Fibroblast of skin of abdomen (primary cell): ENCODE measurements around the gene BRPF3.
A peak's percentile ranks its signal among the peaks of the same experiment; 100 is the strongest.

Experiments
- DNase-seq: peaks from one replicate; pipeline ENCODE4 v3.0.0-alpha.2; 2013

The BRPF3 gene

GRCh38 chr6:36232172-36232571, 35.6 kb downstream of the BRPF3 start:
- DNase-seq = no peak

GRCh38 chr6:36235309-36235708, 38.8 kb downstream of the BRPF3 start:
- no peak for DNase-seq

- no peak for DNase-seq
Observed at GRCh38 chr6:36235862-36236261, 39.3 kb downstream of the BRPF3 start.

GRCh38 chr6:36239774-36240173, 43.2 kb downstream of the BRPF3 start:
- DNase-seq = no peak

- DNase-seq = peak; percentile 56
Observed at GRCh38 chr6:36241728-36242127, 45.2 kb downstream of the BRPF3 start.

GRCh38 chr6:36242161-36242560, 45.6 kb downstream of the BRPF3 start:
- DNase-seq = no peak

GRCh38 chr6:36242626-36243025, 46.1 kb downstream of the BRPF3 start:
- no peak for DNase-seq

- DNase-seq = no peak
Observed at GRCh38 chr6:36243562-36244212, 47.1 kb downstream of the BRPF3 start.

- no peak for DNase-seq
Observed at GRCh38 chr6:36244641-36245280, 48.2 kb downstream of the BRPF3 start.

GRCh38 chr6:36245572-36246061, 49.1 kb downstream of the BRPF3 start:
- DNase-seq = no peak

- no peak for DNase-seq
Observed at GRCh38 chr6:36246506-36247268, 50.1 kb downstream of the BRPF3 start.

GRCh38 chr6:36247693-36248092, 51.1 kb downstream of the BRPF3 start:
- no peak for DNase-seq

- DNase-seq = no peak
Observed at GRCh38 chr6:36248980-36249379, 52.4 kb downstream of the BRPF3 start.

GRCh38 chr6:36249536-36249935, 53.0 kb downstream of the BRPF3 start:
- no peak for DNase-seq

GRCh38 chr6:36252005-36252404, 55.5 kb downstream of the BRPF3 start:
- DNase-seq = no peak

GRCh38 chr6:36263390-36264000, 67.0 kb downstream of the BRPF3 start:
- DNase-seq = no peak

GRCh38 chr6:36265744-36266143, 69.2 kb downstream of the BRPF3 start:
- DNase-seq = no peak

GRCh38 chr6:36266913-36267644, 70.5 kb downstream of the BRPF3 start:
- no peak for DNase-seq

- DNase-seq = no peak
Observed at GRCh38 chr6:36267731-36268477, 71.4 kb downstream of the BRPF3 start.

- DNase-seq = no peak
Observed at GRCh38 chr6:36268478-36269275, 72.1 kb downstream of the BRPF3 start.
